ENCODE measurements around the gene MET. TPM values are rescaled to one million over a fixed set of nuclear protein-coding genes. Genes with fewer than 3 reads are reported as not detected.

Gene MET
- total and polyA plus RNA-seq, 2 of the 8 experiments (the other 6 are each of a cell fraction or from before 2014, with no cell fraction given) = 3.5 to 12.9 TPM

DNA sequence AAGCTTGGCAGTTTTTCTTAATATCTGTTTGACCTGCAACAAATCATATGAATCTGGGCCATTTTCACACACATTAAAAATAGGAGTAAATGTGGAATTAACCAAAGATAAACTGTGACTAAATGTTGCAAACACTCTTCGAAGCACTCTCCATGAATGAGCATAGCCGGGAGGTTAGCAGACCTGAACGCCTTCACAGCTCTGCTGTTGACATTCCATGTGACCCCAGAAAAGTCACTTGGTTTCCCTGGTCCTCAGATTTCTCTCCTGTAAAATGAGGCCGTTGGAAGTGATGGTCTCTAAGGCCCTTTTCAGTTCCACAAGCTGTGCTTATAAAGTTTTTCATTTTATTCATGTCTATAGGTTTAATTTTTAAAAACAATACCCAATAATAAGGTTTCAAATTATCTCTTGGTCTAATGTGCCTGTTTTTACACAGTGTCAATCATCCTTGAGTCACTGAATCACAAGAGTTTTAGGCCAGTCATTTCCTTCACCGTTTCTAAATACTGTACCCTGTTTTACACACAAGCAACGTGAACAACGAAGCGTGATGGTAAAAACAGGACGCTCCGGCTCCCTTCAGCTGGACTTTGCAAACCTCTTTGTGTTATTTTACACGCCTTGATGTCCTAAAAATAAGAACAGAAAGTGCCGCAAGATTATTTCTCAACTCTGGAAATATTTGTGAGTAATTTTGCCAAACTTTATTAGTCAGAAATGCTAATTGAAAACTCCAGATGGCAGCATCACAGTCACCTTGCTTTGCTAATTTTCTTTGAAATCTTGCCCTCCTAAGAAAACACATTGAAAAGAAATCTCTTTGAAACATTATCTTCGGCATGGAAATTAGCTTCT lies 38.6 kb upstream of the MET start (continued):
- no peak for TF ChIP-seq SIN3A (conservative IDR thresholded peaks at IDR 0.05 in 1 of 2, IDR thresholded peaks at IDR 0.05 in 1 of 2; ENCODE audit: low read depth in 1 of 2, low read length in 2 of 2)
- no peak for TF ChIP-seq KDM5A (IDR thresholded peaks at IDR 0.05; ENCODE audit: low read length)
- TF ChIP-seq HDAC2 (IDR thresholded peaks at IDR 0.05; ENCODE audit: borderline replicate concordance in 1 of 2, low read depth in 2 of 2, low read length in 2 of 2) = no peak
